H1 (cell line): ENCODE results near the gene KLF6. TPM values are rescaled to one million over a fixed set of nuclear protein-coding genes. Genes with fewer than 3 reads are reported as not detected.

Source experiments
- CHD1 ChIP-seq: IDR thresholded peaks from 2 replicates; pipeline ENCODE4 v1.6.1; 2012; ENCODE audit warnings: low read depth, low read length, improper control_type of control experiment
- KDM4A ChIP-seq: IDR thresholded peaks from one replicate; pipeline ENCODE4 v1.7.1; 2012; ENCODE audit warnings: low read depth, mild to moderate bottlenecking, moderate library complexity, low read length, inconsistent platforms; ENCODE audit not compliant: severe bottlenecking
- NANOG ChIP-seq: IDR thresholded peaks from 2 replicates; pipeline ENCODE4 v1.6.1; 2011; ENCODE audit warnings: low read length, low read depth, mild to moderate bottlenecking, inconsistent platforms; ENCODE audit not compliant: insufficient read depth, poor library complexity, severe bottlenecking
- PHF8 ChIP-seq: fragments of 200-600 bp; sonication (generic); conservative IDR thresholded peaks from 2 replicates; pipeline ENCODE4 v1.7.1; 2012; ENCODE audit warnings: low read depth, mild to moderate bottlenecking, inconsistent platforms, low read length, moderate library complexity
- polyA plus RNA-seq, 7 experiments: library from polyadenylated mRNA; depleted of rRNA in 3 of 7; stranded (reverse) in 5 of 7; unstranded in 2 of 7; fragments of >200 nt in 5 of 7; fragments of 200-250 nt in 2 of 7; gene quantifications; 1 replicate in 5 of 7; 2 replicates in 1 of 7; 4 replicates in 1 of 7; pipeline versions ENCODE4 v1.2.1 to v1.2.3, GENCODE V29; 2011 to 2013; ENCODE audit warnings: missing spikeins in 2 of 7, mixed read lengths in 2 of 7
- total RNA-seq: library from RNA; stranded (reverse); fragmentation: NEBNext Ultra II Directional; extraction: Animal tissue kit (Norgen Biotek cat#: 25700); gene quantifications from 2 replicates; pipeline ENCODE4 v1.2.1, GENCODE V29; 2021
- TF ChIP-seq, protein P1 (sequence below): IDR thresholded peaks from 2 replicates; pipeline ENCODE4 v1.6.1; 2012; ENCODE audit warnings: inconsistent platforms

KLF6 gene
- total and polyA plus RNA-seq, 2 of the 8 experiments (the other 6 are each of a cell fraction or from before 2014, with no cell fraction given): 5.7 to 19.5 TPM

DNA sequence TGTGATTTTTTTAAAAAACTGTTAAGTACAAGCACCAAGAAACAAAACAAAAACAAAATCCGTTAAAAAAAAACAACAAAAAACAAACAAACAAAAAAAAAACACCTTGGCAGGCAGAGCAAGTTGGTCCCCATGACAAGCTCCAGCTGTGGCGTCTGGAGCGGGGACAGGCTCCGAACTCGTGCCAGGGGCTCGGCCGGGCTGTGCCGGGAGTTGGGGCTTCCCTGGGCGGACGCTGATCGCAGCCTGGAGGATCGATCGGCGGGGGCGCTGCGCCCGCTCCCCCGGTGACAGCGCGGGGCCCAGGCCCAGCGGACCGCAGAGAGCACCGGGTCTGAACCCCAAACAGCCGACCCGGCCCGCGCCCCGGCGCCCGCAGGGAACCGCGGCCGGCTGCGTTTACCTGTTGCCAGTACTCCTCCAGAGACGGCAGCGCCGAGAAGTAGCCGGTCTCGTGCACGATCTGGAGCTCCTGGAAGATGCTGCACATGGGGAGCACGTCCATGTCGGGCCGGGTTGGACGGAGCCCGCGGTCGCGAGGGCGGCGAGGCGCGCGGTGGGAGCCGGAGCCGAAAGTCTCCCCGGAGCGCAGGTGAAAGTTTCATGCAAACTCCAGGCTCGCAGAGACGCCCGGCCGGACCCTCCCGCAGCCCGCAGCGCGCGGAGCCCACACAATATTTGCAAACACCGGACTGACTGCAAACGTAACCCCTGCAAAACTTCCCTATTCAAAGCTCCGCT lies at the start of gene KLF6 (continued):
- TF ChIP-seq, protein P1, sequence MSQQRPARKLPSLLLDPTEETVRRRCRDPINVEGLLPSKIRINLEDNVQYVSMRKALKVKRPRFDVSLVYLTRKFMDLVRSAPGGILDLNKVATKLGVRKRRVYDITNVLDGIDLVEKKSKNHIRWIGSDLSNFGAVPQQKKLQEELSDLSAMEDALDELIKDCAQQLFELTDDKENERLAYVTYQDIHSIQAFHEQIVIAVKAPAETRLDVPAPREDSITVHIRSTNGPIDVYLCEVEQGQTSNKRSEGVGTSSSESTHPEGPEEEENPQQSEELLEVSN: peak; percentile 29; the same call in 1 of the 2 replicates
- TF ChIP-seq CHD1 (no peak), KDM4A (peak; percentile 86), PHF8 (peak; percentile 34), NANOG (no peak)
- TF ChIP-seq, all 59 proteins: peak for 8
